ENCODE results near the gene TLR10.
"Not testable (repeated sequence)": the region's sequence is repeated elsewhere in the genome, so short reads cannot be mapped to it uniquely, and the experiment has no call there.

Gene TLR10

GRCh38 chr4:38768968-38769394 lies 13.8 kb downstream of the TLR10 start:
- H3K9ac ChIP-seq (ENCODE audit: low read depth, low read length), result no peak overlapping the region
- no peaks in the 10 kb centered on the region for H4K20me1 ChIP-seq (ENCODE audit: insufficient read depth, low read length)
- H3K9me3 ChIP-seq (ENCODE audit: insufficient read depth, low read length, severe bottlenecking), result no peaks in the 10 kb centered on the region
- H3K27me3 ChIP-seq (ENCODE audit: insufficient read depth, low read length, poor library complexity), result no peaks in the 10 kb centered on the region
- H3K4me2 ChIP-seq (ENCODE audit: insufficient read depth, low read length), result no peak overlapping the region
- ATAC-seq (ENCODE audit: insufficient read depth, low read depth) (no peak), DNase-seq (no peak)
- H3K4me3 ChIP-seq (ENCODE audit: low read depth in 1 of 2, low read length in 2 of 2), result no peak overlapping the region
- H3K36me3 ChIP-seq (ENCODE audit: insufficient read depth, low read length), result no peaks in the 10 kb centered on the region
- H3K4me1 ChIP-seq (ENCODE audit: insufficient read depth, low read length), result no peaks in the 10 kb centered on the region
- no peaks in the 10 kb centered on the region for H3K79me2 ChIP-seq (ENCODE audit: insufficient read depth, low read length)
- TF ChIP-seq EZH2 (IDR thresholded peaks at IDR 0.05; ENCODE audit: borderline replicate concordance, low read depth, low read length, severe bottlenecking), result no peak
- no peak for TF ChIP-seq CTCF (IDR thresholded peaks at IDR 0.05; ENCODE audit: borderline replicate concordance, extremely low read depth, low read length, poor library complexity, severe bottlenecking)
- H3K27ac ChIP-seq (ENCODE audit: low read length), result no peak overlapping the region
- no peak overlapping the region for H2AFZ ChIP-seq (ENCODE audit: low read depth, low read length)

- not testable (repeated sequence) for H3K27ac ChIP-seq (ENCODE audit: low read length); H3K4me1 ChIP-seq (ENCODE audit: insufficient read depth, low read length); H3K9me3 ChIP-seq (ENCODE audit: insufficient read depth, low read length, severe bottlenecking); H2AFZ ChIP-seq (ENCODE audit: low read depth, low read length); H3K27me3 ChIP-seq (ENCODE audit: insufficient read depth, low read length, poor library complexity); H3K4me2 ChIP-seq (ENCODE audit: insufficient read depth, low read length); H4K20me1 ChIP-seq (ENCODE audit: insufficient read depth, low read length); H3K9ac ChIP-seq (ENCODE audit: low read depth, low read length); H3K4me3 ChIP-seq (ENCODE audit: low read depth in 1 of 2, low read length in 2 of 2); DNase-seq; H3K79me2 ChIP-seq (ENCODE audit: insufficient read depth, low read length); H3K36me3 ChIP-seq (ENCODE audit: insufficient read depth, low read length); ATAC-seq (ENCODE audit: insufficient read depth, low read depth)
Measured at GRCh38 chr4:38766940-38767339, 15.8 kb downstream of the TLR10 start.

- ATAC-seq (ENCODE audit: insufficient read depth, low read depth) (no peak), DNase-seq (no peak)
- Histone ChIP-seq H3K9me3 (ENCODE audit: insufficient read depth, low read length, severe bottlenecking) (no peaks in the 10 kb centered on the region), H3K4me1 (ENCODE audit: insufficient read depth, low read length) (no peaks in the 10 kb centered on the region), H4K20me1 (ENCODE audit: insufficient read depth, low read length) (no peaks in the 10 kb centered on the region), H3K36me3 (ENCODE audit: insufficient read depth, low read length) (no peaks in the 10 kb centered on the region), H3K27ac (ENCODE audit: low read length) (no peak overlapping the region), H2AFZ (ENCODE audit: low read depth, low read length) (no peak overlapping the region), H3K79me2 (ENCODE audit: insufficient read depth, low read length) (no peaks in the 10 kb centered on the region), H3K4me2 (ENCODE audit: insufficient read depth, low read length) (no peak overlapping the region), H3K4me3 (ENCODE audit: low read depth in 1 of 2, low read length in 2 of 2) (no peak overlapping the region), H3K27me3 (ENCODE audit: insufficient read depth, low read length, poor library complexity) (no peaks in the 10 kb centered on the region), H3K9ac (ENCODE audit: low read depth, low read length) (no peak overlapping the region)
- no peak for TF ChIP-seq CTCF (IDR thresholded peaks at IDR 0.05; ENCODE audit: borderline replicate concordance, extremely low read depth, low read length, poor library complexity, severe bottlenecking)
- no peak for TF ChIP-seq EZH2 (IDR thresholded peaks at IDR 0.05; ENCODE audit: borderline replicate concordance, low read depth, low read length, severe bottlenecking)
Measured at GRCh38 chr4:38765382-38765781, 17.4 kb downstream of the TLR10 start.

- no peak overlapping the region for H2AFZ ChIP-seq (ENCODE audit: low read depth, low read length)
- H4K20me1 ChIP-seq (ENCODE audit: insufficient read depth, low read length), result no peaks in the 10 kb centered on the region
- H3K27me3 ChIP-seq (ENCODE audit: insufficient read depth, low read length, poor library complexity), result no peaks in the 10 kb centered on the region
- H3K36me3 ChIP-seq (ENCODE audit: insufficient read depth, low read length), result no peaks in the 10 kb centered on the region
- H3K27ac ChIP-seq (ENCODE audit: low read length), result no peak overlapping the region
- no peak for DNase-seq
- no peak overlapping the region for H3K9ac ChIP-seq (ENCODE audit: low read depth, low read length)
- ATAC-seq (ENCODE audit: insufficient read depth, low read depth), result no peak
- H3K79me2 ChIP-seq (ENCODE audit: insufficient read depth, low read length), result no peaks in the 10 kb centered on the region
- H3K4me3 ChIP-seq (ENCODE audit: low read depth in 1 of 2, low read length in 2 of 2), result no peak overlapping the region
- no peaks in the 10 kb centered on the region for H3K4me1 ChIP-seq (ENCODE audit: insufficient read depth, low read length)
- TF ChIP-seq CTCF (IDR thresholded peaks at IDR 0.05; ENCODE audit: borderline replicate concordance, extremely low read depth, low read length, poor library complexity, severe bottlenecking) (no peak), EZH2 (IDR thresholded peaks at IDR 0.05; ENCODE audit: borderline replicate concordance, low read depth, low read length, severe bottlenecking) (no peak)
- H3K4me2 ChIP-seq (ENCODE audit: insufficient read depth, low read length), result no peak overlapping the region
- no peaks in the 10 kb centered on the region for H3K9me3 ChIP-seq (ENCODE audit: insufficient read depth, low read length, severe bottlenecking)
Measured at GRCh38 chr4:38764277-38764676, 18.5 kb downstream of the TLR10 start.
